HepG2 (cell line): Measurements from ENCODE around the gene TH. TPM values are rescaled to one million over a fixed set of nuclear protein-coding genes. Genes with fewer than 3 reads are reported as not detected.

Experiments
- BRCA1 ChIP-seq: sonication (generic); formaldehyde crosslinking; IDR thresholded peaks from 2 replicates; pipeline ENCODE4 v1.4.0; 2020; ENCODE audit warnings: missing genetic modification reagents
- CEBPB ChIP-seq: IDR thresholded peaks from 2 replicates; pipeline ENCODE4 v1.6.1; 2011; ENCODE audit warnings: low read depth, low read length, improper control_type of control experiment, borderline replicate concordance
- GPN1 ChIP-seq: sonication (generic); formaldehyde crosslinking; IDR thresholded peaks from 2 replicates; pipeline ENCODE4 v1.5.1; 2020; ENCODE audit warnings: missing genetic modification reagents, borderline replicate concordance
- HOXA5 ChIP-seq: sonication (generic); formaldehyde crosslinking; IDR thresholded peaks from 2 replicates; pipeline ENCODE4 v1.4.0; 2020; ENCODE audit warnings: missing genetic modification reagents
- JARID2 ChIP-seq: sonication (generic); formaldehyde crosslinking; IDR thresholded peaks from 2 replicates; pipeline ENCODE4 v1.8.1; 2023; ENCODE audit warnings: missing genetic modification reagents, inconsistent platforms; ENCODE audit not compliant: insufficient replicate concordance
- KDM2A ChIP-seq: sonication (generic); formaldehyde crosslinking; IDR thresholded peaks from 2 replicates; pipeline ENCODE4 v1.4.0; 2020; ENCODE audit warnings: low read depth, missing genetic modification reagents, borderline replicate concordance
- KLF12 ChIP-seq: sonication (generic); formaldehyde crosslinking; IDR thresholded peaks from 2 replicates; pipeline ENCODE4 v1.4.0; 2020; ENCODE audit warnings: missing genetic modification reagents, borderline replicate concordance
- NCOA1 ChIP-seq: sonication (generic); formaldehyde crosslinking; IDR thresholded peaks from 2 replicates; pipeline ENCODE4 v1.9.0; 2021; ENCODE audit warnings: missing genetic modification reagents
- SIX4 ChIP-seq: sonication (generic); formaldehyde crosslinking; IDR thresholded peaks from 2 replicates; pipeline ENCODE4 v1.4.0; 2020; ENCODE audit warnings: missing genetic modification reagents
- ZNF337 ChIP-seq: sonication (generic); formaldehyde crosslinking; IDR thresholded peaks from 2 replicates; pipeline ENCODE4 v1.5.1; 2020; ENCODE audit warnings: missing genetic modification reagents, low read depth, mild to moderate bottlenecking, borderline replicate concordance
- ZNF382 ChIP-seq: sonication (generic); formaldehyde crosslinking; IDR thresholded peaks from 2 replicates; pipeline ENCODE4 v1.5.0; 2020; ENCODE audit warnings: missing genetic modification reagents, mild to moderate bottlenecking, borderline replicate concordance
- ZNF530 ChIP-seq: sonication (generic); formaldehyde crosslinking; IDR thresholded peaks from 2 replicates; pipeline ENCODE4 v1.5.0; 2020; ENCODE audit warnings: low read depth, mild to moderate bottlenecking, missing genetic modification reagents
- ZNF619 ChIP-seq: sonication (generic); formaldehyde crosslinking; IDR thresholded peaks from 2 replicates; pipeline ENCODE4 v1.4.0; 2020; ENCODE audit warnings: mild to moderate bottlenecking, missing genetic modification reagents
- ZNF891 ChIP-seq: sonication (generic); formaldehyde crosslinking; IDR thresholded peaks from 2 replicates; pipeline ENCODE4 v1.5.0; 2020; ENCODE audit warnings: mild to moderate bottlenecking, missing genetic modification reagents
- ZSCAN20 ChIP-seq: sonication (generic); formaldehyde crosslinking; IDR thresholded peaks from 2 replicates; pipeline ENCODE4 v1.4.0; 2020; ENCODE audit warnings: missing genetic modification reagents, mild to moderate bottlenecking, borderline replicate concordance
- polyA plus RNA-seq, 8 experiments: library from polyadenylated mRNA; depleted of rRNA in 3 of 8; stranded (reverse) in 7 of 8; unstranded in 1 of 8; fragments of >200 nt; fragmentation: Illumina TruSeq in 4 of 8; extraction: Trizol in 4 of 8; gene quantifications; 2 replicates each; pipeline versions ENCODE4 v1.2.1 to v1.2.3, GENCODE V29; 2011 to 2016; ENCODE audit warnings: low read depth in 4 of 8, missing spikeins in 1 of 8, mixed read lengths in 1 of 8; ENCODE audit not compliant: insufficient read depth in 1 of 8
- total RNA-seq, 5 experiments: library from RNA; depleted of rRNA; stranded (reverse); fragments of >200 nt; fragmentation: Illumina TruSeq; extraction: Trizol; gene quantifications; 2 replicates each; pipeline ENCODE4 v1.2.3, GENCODE V29; 2016; ENCODE audit warnings: low read depth in 1 of 5
- TF ChIP-seq, protein P1 (sequence below): sonication (generic); formaldehyde crosslinking; IDR thresholded peaks from 2 replicates; pipeline ENCODE4 v1.9.0; 2021; ENCODE audit warnings: mild to moderate bottlenecking, missing genetic modification reagents
- TF ChIP-seq, protein P2 (sequence below): IDR thresholded peaks from 2 replicates; pipeline ENCODE4 v1.4.0; 2020; ENCODE audit warnings: mild to moderate bottlenecking, missing genetic modification reagents
- TF ChIP-seq, protein P3 (sequence below): sonication (generic); formaldehyde crosslinking; IDR thresholded peaks from 2 replicates; pipeline ENCODE4 v1.4.0; 2020; ENCODE audit warnings: low read depth, mild to moderate bottlenecking, missing genetic modification reagents

TH gene
- total and polyA plus RNA-seq, 2 of the 13 experiments (the other 11 are each of a cell fraction or from before 2014, with no cell fraction given): 0.36 TPM; not detected in 1

DNA sequence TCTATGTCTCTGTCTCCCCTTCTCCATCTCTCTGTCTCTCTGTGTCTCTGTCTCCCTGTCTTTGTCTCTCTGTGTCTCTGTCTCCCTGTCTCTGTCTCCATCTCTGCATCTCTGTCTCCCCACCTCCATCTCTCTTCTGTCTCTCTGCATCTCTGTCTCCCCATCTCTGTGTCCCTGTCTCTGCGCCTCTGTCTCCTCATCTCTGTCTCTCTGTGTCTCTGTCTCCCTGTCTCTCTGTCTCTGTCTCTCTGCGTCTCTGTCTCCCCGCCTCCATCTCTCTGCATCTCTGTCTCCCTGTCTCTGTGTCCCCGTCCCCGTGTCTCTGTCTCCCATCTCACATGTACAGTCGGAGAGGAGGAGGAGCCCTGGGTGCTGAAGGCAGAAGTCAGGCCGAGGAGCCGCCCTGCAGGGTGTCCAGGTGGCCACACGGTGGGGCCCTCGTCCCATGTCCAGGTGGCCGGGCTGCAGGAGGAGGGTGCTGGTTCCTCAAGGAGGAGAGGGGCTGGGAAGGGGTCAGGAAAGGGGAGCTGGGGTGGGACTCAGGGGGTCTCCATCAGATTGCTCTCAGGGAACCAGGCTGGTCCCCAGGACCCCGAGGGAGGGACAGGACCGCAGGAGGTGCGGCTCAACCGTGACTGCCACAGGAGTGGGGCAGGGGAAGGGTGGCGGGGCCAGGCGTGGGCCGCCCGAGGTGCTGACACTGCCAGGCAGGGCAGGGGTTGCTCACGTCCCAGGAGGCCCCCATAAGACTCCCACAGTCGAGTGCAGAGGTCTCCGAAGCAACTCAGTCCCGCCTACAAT lies 25.6 kb upstream of the TH start (continued):
- TF ChIP-seq, protein P1, sequence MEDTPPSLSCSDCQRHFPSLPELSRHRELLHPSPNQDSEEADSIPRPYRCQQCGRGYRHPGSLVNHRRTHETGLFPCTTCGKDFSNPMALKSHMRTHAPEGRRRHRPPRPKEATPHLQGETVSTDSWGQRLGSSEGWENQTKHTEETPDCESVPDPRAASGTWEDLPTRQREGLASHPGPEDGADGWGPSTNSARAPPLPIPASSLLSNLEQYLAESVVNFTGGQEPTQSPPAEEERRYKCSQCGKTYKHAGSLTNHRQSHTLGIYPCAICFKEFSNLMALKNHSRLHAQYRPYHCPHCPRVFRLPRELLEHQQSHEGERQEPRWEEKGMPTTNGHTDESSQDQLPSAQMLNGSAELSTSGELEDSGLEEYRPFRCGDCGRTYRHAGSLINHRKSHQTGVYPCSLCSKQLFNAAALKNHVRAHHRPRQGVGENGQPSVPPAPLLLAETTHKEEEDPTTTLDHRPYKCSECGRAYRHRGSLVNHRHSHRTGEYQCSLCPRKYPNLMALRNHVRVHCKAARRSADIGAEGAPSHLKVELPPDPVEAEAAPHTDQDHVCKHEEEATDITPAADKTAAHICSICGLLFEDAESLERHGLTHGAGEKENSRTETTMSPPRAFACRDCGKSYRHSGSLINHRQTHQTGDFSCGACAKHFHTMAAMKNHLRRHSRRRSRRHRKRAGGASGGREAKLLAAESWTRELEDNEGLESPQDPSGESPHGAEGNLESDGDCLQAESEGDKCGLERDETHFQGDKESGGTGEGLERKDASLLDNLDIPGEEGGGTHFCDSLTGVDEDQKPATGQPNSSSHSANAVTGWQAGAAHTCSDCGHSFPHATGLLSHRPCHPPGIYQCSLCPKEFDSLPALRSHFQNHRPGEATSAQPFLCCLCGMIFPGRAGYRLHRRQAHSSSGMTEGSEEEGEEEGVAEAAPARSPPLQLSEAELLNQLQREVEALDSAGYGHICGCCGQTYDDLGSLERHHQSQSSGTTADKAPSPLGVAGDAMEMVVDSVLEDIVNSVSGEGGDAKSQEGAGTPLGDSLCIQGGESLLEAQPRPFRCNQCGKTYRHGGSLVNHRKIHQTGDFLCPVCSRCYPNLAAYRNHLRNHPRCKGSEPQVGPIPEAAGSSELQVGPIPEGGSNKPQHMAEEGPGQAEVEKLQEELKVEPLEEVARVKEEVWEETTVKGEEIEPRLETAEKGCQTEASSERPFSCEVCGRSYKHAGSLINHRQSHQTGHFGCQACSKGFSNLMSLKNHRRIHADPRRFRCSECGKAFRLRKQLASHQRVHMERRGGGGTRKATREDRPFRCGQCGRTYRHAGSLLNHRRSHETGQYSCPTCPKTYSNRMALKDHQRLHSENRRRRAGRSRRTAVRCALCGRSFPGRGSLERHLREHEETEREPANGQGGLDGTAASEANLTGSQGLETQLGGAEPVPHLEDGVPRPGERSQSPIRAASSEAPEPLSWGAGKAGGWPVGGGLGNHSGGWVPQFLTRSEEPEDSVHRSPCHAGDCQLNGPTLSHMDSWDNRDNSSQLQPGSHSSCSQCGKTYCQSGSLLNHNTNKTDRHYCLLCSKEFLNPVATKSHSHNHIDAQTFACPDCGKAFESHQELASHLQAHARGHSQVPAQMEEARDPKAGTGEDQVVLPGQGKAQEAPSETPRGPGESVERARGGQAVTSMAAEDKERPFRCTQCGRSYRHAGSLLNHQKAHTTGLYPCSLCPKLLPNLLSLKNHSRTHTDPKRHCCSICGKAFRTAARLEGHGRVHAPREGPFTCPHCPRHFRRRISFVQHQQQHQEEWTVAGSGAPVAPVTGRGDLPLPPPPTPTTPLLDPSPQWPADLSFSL (CRISPR knock-in tag): no peak
- TF ChIP-seq ZSCAN20 (CRISPR knock-in tag): no peak
- 0 out of 2 replicates have a peak, but pooled peaks have one; percentile 42 for TF ChIP-seq ZNF619 (CRISPR knock-in tag)
- peak; percentile 76; the same call in 1 of the 2 replicates for TF ChIP-seq KDM2A
- TF ChIP-seq HOXA5: no peak
- peak; percentile 67 for TF ChIP-seq JARID2 (CRISPR knock-in tag)
- no peak for TF ChIP-seq KLF12 (CRISPR knock-in tag)
- TF ChIP-seq, protein P2, sequence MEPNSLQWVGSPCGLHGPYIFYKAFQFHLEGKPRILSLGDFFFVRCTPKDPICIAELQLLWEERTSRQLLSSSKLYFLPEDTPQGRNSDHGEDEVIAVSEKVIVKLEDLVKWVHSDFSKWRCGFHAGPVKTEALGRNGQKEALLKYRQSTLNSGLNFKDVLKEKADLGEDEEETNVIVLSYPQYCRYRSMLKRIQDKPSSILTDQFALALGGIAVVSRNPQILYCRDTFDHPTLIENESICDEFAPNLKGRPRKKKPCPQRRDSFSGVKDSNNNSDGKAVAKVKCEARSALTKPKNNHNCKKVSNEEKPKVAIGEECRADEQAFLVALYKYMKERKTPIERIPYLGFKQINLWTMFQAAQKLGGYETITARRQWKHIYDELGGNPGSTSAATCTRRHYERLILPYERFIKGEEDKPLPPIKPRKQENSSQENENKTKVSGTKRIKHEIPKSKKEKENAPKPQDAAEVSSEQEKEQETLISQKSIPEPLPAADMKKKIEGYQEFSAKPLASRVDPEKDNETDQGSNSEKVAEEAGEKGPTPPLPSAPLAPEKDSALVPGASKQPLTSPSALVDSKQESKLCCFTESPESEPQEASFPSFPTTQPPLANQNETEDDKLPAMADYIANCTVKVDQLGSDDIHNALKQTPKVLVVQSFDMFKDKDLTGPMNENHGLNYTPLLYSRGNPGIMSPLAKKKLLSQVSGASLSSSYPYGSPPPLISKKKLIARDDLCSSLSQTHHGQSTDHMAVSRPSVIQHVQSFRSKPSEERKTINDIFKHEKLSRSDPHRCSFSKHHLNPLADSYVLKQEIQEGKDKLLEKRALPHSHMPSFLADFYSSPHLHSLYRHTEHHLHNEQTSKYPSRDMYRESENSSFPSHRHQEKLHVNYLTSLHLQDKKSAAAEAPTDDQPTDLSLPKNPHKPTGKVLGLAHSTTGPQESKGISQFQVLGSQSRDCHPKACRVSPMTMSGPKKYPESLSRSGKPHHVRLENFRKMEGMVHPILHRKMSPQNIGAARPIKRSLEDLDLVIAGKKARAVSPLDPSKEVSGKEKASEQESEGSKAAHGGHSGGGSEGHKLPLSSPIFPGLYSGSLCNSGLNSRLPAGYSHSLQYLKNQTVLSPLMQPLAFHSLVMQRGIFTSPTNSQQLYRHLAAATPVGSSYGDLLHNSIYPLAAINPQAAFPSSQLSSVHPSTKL (CRISPR knock-in tag): no peak
- TF ChIP-seq BRCA1 (CRISPR knock-in tag): no peak
- TF ChIP-seq ZNF891: no peak
- no peak for TF ChIP-seq ZNF382 (CRISPR knock-in tag)
- TF ChIP-seq, protein P3, sequence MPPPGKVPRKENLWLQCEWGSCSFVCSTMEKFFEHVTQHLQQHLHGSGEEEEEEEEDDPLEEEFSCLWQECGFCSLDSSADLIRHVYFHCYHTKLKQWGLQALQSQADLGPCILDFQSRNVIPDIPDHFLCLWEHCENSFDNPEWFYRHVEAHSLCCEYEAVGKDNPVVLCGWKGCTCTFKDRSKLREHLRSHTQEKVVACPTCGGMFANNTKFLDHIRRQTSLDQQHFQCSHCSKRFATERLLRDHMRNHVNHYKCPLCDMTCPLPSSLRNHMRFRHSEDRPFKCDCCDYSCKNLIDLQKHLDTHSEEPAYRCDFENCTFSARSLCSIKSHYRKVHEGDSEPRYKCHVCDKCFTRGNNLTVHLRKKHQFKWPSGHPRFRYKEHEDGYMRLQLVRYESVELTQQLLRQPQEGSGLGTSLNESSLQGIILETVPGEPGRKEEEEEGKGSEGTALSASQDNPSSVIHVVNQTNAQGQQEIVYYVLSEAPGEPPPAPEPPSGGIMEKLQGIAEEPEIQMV (CRISPR knock-in tag): no peak
- TF ChIP-seq ZNF530: no peak
- TF ChIP-seq SIX4: no peak
- no peak for TF ChIP-seq ZNF337 (CRISPR knock-in tag)
- TF ChIP-seq NCOA1 (CRISPR knock-in tag): no peak
- no peak for TF ChIP-seq GPN1 (CRISPR knock-in tag)
- no peak for TF ChIP-seq CEBPB
